ENCODE measurements around the gene HSP90AA1. TPM values are rescaled to one million over a fixed set of nuclear protein-coding genes. Genes with fewer than 3 reads are reported as not detected.
"Not testable (repeated sequence)": the region's sequence is repeated elsewhere in the genome, so short reads cannot be mapped to it uniquely, and the experiment has no call there.

The HSP90AA1 gene
- total and polyA plus RNA-seq, 2 donors: 251 to 487 TPM

DNA sequence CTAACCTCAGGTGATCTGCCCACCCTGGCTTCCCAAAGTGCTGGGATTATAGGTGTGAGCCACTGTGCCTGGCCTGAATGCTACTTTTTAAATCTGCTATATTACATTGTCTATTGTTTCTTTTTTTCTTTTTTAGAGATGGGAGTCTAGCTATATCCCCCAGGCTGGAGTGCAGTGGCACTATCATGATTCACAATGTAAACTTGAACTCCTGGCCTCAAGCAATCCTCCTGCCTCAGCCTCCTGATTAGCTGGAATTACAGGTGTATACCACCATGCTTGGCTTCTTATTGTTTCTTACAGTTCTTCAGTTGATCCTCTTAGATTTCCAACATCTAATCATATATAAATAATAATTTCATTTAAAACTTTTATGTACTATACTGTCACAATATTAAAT is 37.6 kb upstream of the HSP90AA1 start:
- Histone ChIP-seq H3K27me3 (ENCODE audit: control insufficient read depth in 2 of 2, insufficient read depth in 1 of 2, low read length in 1 of 2) (no peaks in the 10 kb centered on the region), H3K9me3 (ENCODE audit: control insufficient read depth in 2 of 2, insufficient read depth in 1 of 2, low read length in 1 of 2) (no peaks in the 10 kb centered on the region), H3K4me3 (ENCODE audit: low read length in 2 of 2) (no peak overlapping the region), H3K4me1 (ENCODE audit: control insufficient read depth in 2 of 2, insufficient read depth in 2 of 2, low read length in 2 of 2) (no peaks in the 10 kb centered on the region), H3K27ac (ENCODE audit: low read depth in 1 of 2, low read length in 1 of 2) (no peak overlapping the region), H3K36me3 (ENCODE audit: control insufficient read depth in 2 of 2, insufficient read depth in 2 of 2, low read length in 1 of 2) (no peaks in the 10 kb centered on the region)
- no peak for DNase-seq (ENCODE audit: low read depth in 6 of 9, low spot score in 9 of 9)

DNA sequence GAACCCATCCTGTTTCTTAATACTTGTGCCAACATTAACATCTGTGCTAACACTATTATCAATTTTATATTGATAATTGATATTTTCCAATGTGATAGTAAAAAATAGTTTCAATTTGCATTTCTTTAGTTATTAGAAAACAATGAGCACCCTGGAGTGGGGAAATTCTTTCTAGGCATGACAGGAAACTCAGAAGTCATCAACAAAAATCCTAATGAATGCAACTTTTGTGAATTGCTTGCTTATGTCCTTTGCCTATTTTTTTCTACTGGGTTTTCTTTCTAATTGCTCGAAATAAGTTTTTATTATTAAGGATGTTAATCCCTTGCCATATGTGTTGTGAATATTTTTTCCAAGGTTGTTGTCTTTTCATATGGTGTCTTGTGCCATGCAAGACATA is 34.7 kb upstream of the HSP90AA1 start:
- Histone ChIP-seq H3K36me3 (ENCODE audit: control insufficient read depth in 2 of 2, insufficient read depth in 2 of 2, low read length in 1 of 2) (no peaks in the 10 kb centered on the region), H3K4me1 (ENCODE audit: control insufficient read depth in 2 of 2, insufficient read depth in 2 of 2, low read length in 2 of 2) (no peaks in the 10 kb centered on the region), H3K9me3 (ENCODE audit: control insufficient read depth in 2 of 2, insufficient read depth in 1 of 2, low read length in 1 of 2) (peaks cover 4 to 19% of the 10 kb centered on the region in 2 donors), H3K27ac (ENCODE audit: low read depth in 1 of 2, low read length in 1 of 2) (no peak overlapping the region), H3K27me3 (ENCODE audit: control insufficient read depth in 2 of 2, insufficient read depth in 1 of 2, low read length in 1 of 2) (no peaks in the 10 kb centered on the region), H3K4me3 (ENCODE audit: low read length in 2 of 2) (no peak overlapping the region)
- WGBS: 98% methylated on average over 1 of the region's 1 CpG
- no peak for DNase-seq (ENCODE audit: low read depth in 6 of 9, low spot score in 9 of 9)

DNA sequence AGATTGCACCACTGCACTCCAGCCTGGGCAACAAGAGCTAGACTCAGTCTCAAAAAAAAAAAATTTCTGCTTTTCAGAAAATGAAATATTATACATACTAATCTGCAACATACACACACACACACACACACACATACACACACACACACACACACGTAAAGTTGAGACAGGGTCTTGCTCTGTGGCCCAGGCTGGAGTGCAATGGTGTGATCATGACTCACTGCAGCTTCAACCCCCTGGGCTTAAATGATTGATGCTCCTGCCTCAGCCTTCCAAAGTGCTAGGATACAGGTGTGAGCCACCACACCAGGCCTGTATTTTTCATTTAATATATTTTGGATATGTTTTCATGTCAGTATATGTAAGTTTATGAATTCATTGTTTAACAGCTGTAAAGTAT is 34.0 kb upstream of the HSP90AA1 start:
- H3K9me3 ChIP-seq (ENCODE audit: control insufficient read depth in 2 of 2, insufficient read depth in 1 of 2, low read length in 1 of 2): peaks cover 4 to 23% of the 10 kb centered on the region in 2 donors
- H3K4me3 ChIP-seq (ENCODE audit: low read length in 2 of 2): no peak overlapping the region
- no peaks in the 10 kb centered on the region for H3K27me3 ChIP-seq (ENCODE audit: control insufficient read depth in 2 of 2, insufficient read depth in 1 of 2, low read length in 1 of 2)
- no peaks in the 10 kb centered on the region for H3K36me3 ChIP-seq (ENCODE audit: control insufficient read depth in 2 of 2, insufficient read depth in 2 of 2, low read length in 1 of 2)
- H3K4me1 ChIP-seq (ENCODE audit: control insufficient read depth in 2 of 2, insufficient read depth in 2 of 2, low read length in 2 of 2): no peaks in the 10 kb centered on the region
- DNase-seq (ENCODE audit: low read depth in 6 of 9, low spot score in 9 of 9): no peak
- no peak overlapping the region for H3K27ac ChIP-seq (ENCODE audit: low read depth in 1 of 2, low read length in 1 of 2)
- WGBS: 79% methylated on average over 1 of the region's 1 CpG

DNA sequence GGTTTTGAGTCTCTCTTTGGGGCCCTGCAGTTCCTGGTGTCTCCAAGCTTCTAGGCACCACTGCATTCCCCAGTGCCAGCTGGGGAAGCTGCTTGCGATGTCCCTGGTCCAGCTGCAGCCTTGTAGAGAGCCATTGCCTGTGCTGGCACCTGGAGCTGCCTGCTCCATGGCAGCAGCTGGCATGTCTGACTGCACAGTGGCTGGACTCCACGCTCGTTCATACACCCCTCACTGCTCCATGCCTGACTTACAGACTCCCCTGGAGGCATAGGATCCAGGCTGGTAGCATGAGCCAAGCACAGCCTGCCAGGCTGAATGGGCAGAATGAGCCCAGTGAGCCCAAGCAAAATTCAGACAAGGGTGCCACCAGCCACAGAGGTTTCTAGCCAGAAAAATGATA is 31.0 kb upstream of the HSP90AA1 start:
- Histone ChIP-seq H3K36me3 (ENCODE audit: control insufficient read depth in 2 of 2, insufficient read depth in 2 of 2, low read length in 1 of 2) (no peaks in the 10 kb centered on the region), H3K27ac (ENCODE audit: low read depth in 1 of 2, low read length in 1 of 2) (no peak overlapping the region), H3K27me3 (ENCODE audit: control insufficient read depth in 2 of 2, insufficient read depth in 1 of 2, low read length in 1 of 2) (no peaks in the 10 kb centered on the region), H3K9me3 (ENCODE audit: control insufficient read depth in 2 of 2, insufficient read depth in 1 of 2, low read length in 1 of 2) (peaks cover 4 to 23% of the 10 kb centered on the region in 2 donors), H3K4me1 (ENCODE audit: control insufficient read depth in 2 of 2, insufficient read depth in 2 of 2, low read length in 2 of 2) (no peaks in the 10 kb centered on the region), H3K4me3 (ENCODE audit: low read length in 2 of 2) (no peak overlapping the region)
- WGBS: 97% methylated on average over 3 of the region's 3 CpGs
- no peak for DNase-seq (ENCODE audit: low read depth in 6 of 9, low spot score in 9 of 9)

DNA sequence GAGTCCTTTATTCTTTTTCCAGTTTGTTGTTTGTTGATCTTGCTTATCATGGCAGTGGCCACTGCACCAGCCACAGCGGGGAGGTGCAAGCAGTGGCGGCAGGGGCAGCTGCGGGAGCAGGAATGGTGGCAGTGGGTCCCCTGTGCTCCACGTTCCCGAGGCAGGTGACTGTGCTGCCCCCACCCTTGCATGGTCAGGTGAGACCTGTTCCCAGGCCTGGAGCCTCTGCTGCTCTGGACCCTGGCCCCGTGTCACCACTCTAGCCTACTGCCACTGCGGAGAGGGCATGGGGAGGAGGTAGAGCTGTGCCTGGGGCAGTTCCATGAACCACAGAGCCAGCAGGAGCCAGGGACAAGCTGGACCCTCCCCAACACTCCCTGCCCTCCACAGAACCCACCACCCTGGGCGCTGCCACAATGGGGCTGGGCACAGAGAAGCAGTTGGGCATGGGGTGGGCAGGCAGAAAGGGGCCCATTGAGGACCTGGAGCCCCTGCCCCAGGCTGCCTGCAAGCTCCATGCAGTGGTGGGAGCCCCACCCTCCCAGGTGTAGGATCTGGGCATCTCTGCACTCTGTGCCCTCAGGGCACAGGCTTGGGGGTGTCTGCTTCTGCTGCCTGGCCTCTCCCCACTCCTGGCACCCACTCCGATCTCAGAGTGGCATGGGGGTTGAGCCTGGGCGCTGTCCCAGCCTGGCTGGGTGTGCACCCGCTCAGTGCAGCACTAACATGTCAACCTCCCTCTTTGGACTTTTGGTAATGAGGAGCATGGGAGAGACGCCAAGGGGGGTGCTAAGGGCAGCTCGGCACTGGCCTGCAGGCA is 29.7 kb upstream of the HSP90AA1 start:
- WGBS: 97% methylated on average over 13 of the region's 13 CpGs
- Histone ChIP-seq H3K27me3 (ENCODE audit: control insufficient read depth in 2 of 2, insufficient read depth in 1 of 2, low read length in 1 of 2) (no peaks in the 10 kb centered on the region), H3K9me3 (ENCODE audit: control insufficient read depth in 2 of 2, insufficient read depth in 1 of 2, low read length in 1 of 2) (peaks cover 4 to 23% of the 10 kb centered on the region in 2 donors), H3K36me3 (ENCODE audit: control insufficient read depth in 2 of 2, insufficient read depth in 2 of 2, low read length in 1 of 2) (no peaks in the 10 kb centered on the region), H3K27ac (ENCODE audit: low read depth in 1 of 2, low read length in 1 of 2) (no peak overlapping the region), H3K4me3 (ENCODE audit: low read length in 2 of 2) (no peak overlapping the region), H3K4me1 (ENCODE audit: control insufficient read depth in 2 of 2, insufficient read depth in 2 of 2, low read length in 2 of 2) (no peaks in the 10 kb centered on the region)
- DNase-seq (ENCODE audit: low read depth in 6 of 9, low spot score in 9 of 9): no peak

DNA sequence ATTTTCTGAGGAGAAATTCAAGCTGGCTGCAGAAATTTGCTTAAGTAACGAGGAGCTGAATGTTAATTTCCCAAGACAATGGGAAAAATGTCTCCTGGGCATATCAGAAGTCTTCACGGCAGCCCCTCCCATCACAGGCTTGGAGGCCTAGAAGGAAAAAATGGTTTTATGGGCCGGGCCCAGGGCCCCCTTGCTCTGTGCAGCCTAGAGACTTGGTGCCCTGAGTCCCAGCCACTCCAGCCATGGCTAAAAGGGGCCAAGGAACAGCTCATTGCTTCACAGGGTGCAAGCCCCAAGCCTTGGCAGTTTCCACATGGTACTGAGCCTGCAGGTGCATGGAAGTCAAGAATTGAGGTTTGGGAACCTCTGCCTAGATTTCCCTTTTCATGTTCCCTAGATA is 24.3 kb upstream of the HSP90AA1 start:
- no peak overlapping the region for H3K4me3 ChIP-seq (ENCODE audit: low read length in 2 of 2)
- no peaks in the 10 kb centered on the region for H3K36me3 ChIP-seq (ENCODE audit: control insufficient read depth in 2 of 2, insufficient read depth in 2 of 2, low read length in 1 of 2)
- peaks cover 0 to 11% of the 10 kb centered on the region in 2 donors for H3K9me3 ChIP-seq (ENCODE audit: control insufficient read depth in 2 of 2, insufficient read depth in 1 of 2, low read length in 1 of 2)
- DNase-seq (ENCODE audit: low read depth in 6 of 9, low spot score in 9 of 9): no peak
- no peaks in the 10 kb centered on the region for H3K27me3 ChIP-seq (ENCODE audit: control insufficient read depth in 2 of 2, insufficient read depth in 1 of 2, low read length in 1 of 2)
- H3K4me1 ChIP-seq (ENCODE audit: control insufficient read depth in 2 of 2, insufficient read depth in 2 of 2, low read length in 2 of 2): no peaks in the 10 kb centered on the region
- WGBS: 93% methylated on average over 3 of the region's 3 CpGs
- H3K27ac ChIP-seq (ENCODE audit: low read depth in 1 of 2, low read length in 1 of 2): no peak overlapping the region

DNA sequence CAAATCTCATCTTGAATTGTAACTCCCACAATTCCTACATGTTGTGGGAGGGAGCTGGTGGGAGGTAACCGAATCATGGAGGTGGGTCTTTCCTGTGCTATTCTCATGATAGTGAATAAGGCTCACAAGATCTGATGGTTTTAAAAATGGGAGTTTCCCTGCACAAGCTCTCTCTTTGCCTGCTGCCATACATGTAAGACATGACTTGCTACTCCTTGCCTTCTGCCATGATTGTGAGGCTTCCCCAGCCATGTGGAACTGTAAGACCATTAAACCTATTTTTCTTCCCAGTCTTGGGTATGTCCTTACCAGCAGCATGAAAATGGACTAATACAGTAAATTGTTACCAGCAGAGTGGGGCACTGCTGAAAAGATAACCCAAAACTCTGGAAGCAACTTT is 22.5 kb upstream of the HSP90AA1 start:
- not testable (repeated sequence) for H3K36me3 ChIP-seq (ENCODE audit: control insufficient read depth in 2 of 2, insufficient read depth in 2 of 2, low read length in 1 of 2); H3K27me3 ChIP-seq (ENCODE audit: control insufficient read depth in 2 of 2, insufficient read depth in 1 of 2, low read length in 1 of 2); H3K4me1 ChIP-seq (ENCODE audit: control insufficient read depth in 2 of 2, insufficient read depth in 2 of 2, low read length in 2 of 2); H3K4me3 ChIP-seq (ENCODE audit: low read length in 2 of 2); DNase-seq (ENCODE audit: low read depth in 6 of 9, low spot score in 9 of 9); H3K27ac ChIP-seq (ENCODE audit: low read depth in 1 of 2, low read length in 1 of 2)
- WGBS: 98% methylated on average over 1 of the region's 1 CpG
- H3K9me3 ChIP-seq (ENCODE audit: control insufficient read depth in 2 of 2, insufficient read depth in 1 of 2, low read length in 1 of 2): peaks cover 0 to 11% of the 10 kb centered on the region in 2 donors

DNA sequence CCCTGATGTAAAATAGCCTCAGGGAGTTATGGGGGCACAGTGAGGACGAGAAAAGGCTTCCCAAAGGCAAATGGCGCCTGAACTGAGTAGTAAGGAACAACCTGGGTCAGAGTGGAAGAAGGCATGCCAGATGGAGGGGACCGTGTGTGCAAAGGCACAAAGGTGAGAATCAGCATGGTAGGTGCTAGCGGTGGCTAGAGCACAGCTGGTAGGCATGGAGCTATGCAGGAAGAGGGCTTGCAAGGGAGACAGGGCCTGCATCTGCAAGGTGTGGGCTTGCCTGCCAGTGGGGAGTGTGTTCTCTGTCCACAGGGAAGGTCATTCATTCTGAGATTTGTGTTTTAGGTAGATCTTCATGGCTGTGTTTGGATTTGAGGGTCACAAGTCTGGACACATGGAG is 18.5 kb upstream of the HSP90AA1 start:
- H3K4me3 ChIP-seq (ENCODE audit: low read length in 2 of 2): no peak overlapping the region
- H3K4me1 ChIP-seq (ENCODE audit: control insufficient read depth in 2 of 2, insufficient read depth in 2 of 2, low read length in 2 of 2): no peaks in the 10 kb centered on the region
- no peak for DNase-seq (ENCODE audit: low read depth in 6 of 9, low spot score in 9 of 9)
- 95% methylated on average over 4 of the region's 4 CpGs for WGBS
- no peaks in the 10 kb centered on the region for H3K36me3 ChIP-seq (ENCODE audit: control insufficient read depth in 2 of 2, insufficient read depth in 2 of 2, low read length in 1 of 2)
- no peak overlapping the region for H3K27ac ChIP-seq (ENCODE audit: low read depth in 1 of 2, low read length in 1 of 2)
- no peaks in the 10 kb centered on the region for H3K27me3 ChIP-seq (ENCODE audit: control insufficient read depth in 2 of 2, insufficient read depth in 1 of 2, low read length in 1 of 2)
- H3K9me3 ChIP-seq (ENCODE audit: control insufficient read depth in 2 of 2, insufficient read depth in 1 of 2, low read length in 1 of 2): peaks cover 0 to 1% of the 10 kb centered on the region in 2 donors

DNA sequence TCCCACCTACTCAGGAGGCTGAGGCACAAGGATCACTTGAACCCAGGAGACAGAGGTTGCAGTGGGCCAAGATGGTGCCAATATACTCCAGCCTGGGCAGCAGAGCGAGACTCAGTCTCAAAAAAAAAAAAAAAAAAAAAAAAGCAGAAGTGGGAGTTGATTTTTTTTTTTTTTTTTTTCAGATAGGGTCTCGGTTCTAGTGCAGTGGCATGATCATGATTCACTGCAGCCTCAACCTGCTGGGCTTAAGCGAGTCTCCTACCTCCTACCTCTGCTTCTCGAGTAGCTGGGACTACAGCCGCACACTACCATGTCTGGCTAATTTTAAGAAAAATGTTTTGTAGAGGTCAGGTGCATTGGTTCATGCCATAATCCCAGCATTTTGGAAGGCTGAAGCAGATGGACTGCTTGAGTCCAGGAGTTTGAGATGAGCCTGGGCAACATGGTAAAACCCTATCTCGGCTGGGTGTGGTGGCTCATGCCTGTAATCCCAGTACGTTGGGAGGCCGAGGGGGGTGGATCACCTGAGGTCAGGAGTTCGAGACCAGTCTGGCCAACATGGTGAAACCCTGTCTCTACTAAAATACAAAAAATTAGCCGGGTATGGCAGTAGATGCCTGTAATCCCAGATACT is 16.3 kb upstream of the HSP90AA1 start:
- H3K27me3 ChIP-seq (ENCODE audit: control insufficient read depth in 2 of 2, insufficient read depth in 1 of 2, low read length in 1 of 2): no peaks in the 10 kb centered on the region
- WGBS: 85% methylated on average over 10 of the region's 10 CpGs
- H3K27ac ChIP-seq (ENCODE audit: low read depth in 1 of 2, low read length in 1 of 2): no peak overlapping the region
- no peak for DNase-seq (ENCODE audit: low read depth in 6 of 9, low spot score in 9 of 9)
- no peaks in the 10 kb centered on the region for H3K36me3 ChIP-seq (ENCODE audit: control insufficient read depth in 2 of 2, insufficient read depth in 2 of 2, low read length in 1 of 2)
- H3K4me1 ChIP-seq (ENCODE audit: control insufficient read depth in 2 of 2, insufficient read depth in 2 of 2, low read length in 2 of 2): no peaks in the 10 kb centered on the region
- no peak overlapping the region for H3K4me3 ChIP-seq (ENCODE audit: low read length in 2 of 2)
- H3K9me3 ChIP-seq (ENCODE audit: control insufficient read depth in 2 of 2, insufficient read depth in 1 of 2, low read length in 1 of 2): no peaks in the 10 kb centered on the region

All from thymus (tissue), 11 donors.